ENCODE data around the gene RCAN2. TPM values are rescaled to one million over a fixed set of nuclear protein-coding genes. Genes with fewer than 3 reads are reported as not detected.

RCAN2 gene
- total RNA-seq, 1 experiment from 2014 or later: not detected

GRCh38 chr6:46254946-46255345 is 236.3 kb downstream of the RCAN2 start:
- no peaks in the 10 kb centered on the region for H3K9me3 Mint-ChIP-seq (ENCODE audit: unreplicated experiment)
- ChIA-PET CTCF (no interaction called here), POLR2A (no interaction called here)
- no peaks in the 10 kb centered on the region for H3K4me1 Mint-ChIP-seq (ENCODE audit: low read depth, unreplicated experiment)
- H3K36me3 Mint-ChIP-seq (ENCODE audit: insufficient read depth, unreplicated experiment): no peaks in the 10 kb centered on the region
- no peak for TF ChIP-seq CTCF (IDR thresholded peaks at IDR 0.05; ENCODE audit: insufficient read depth in 1 of 2, low read depth in 1 of 2, low read length in 1 of 2, severe bottlenecking in 1 of 2, unreplicated experiment in 1 of 2)
- no peak overlapping the region for H3K4me3 Mint-ChIP-seq (ENCODE audit: unreplicated experiment)
- intact Hi-C loops (cut with micrococcal nuclease; ENCODE audit: unreplicated experiment): no loop called here
- DNase-seq: no peak
- Histone ChIP-seq H3K4me1 (no peaks in the 10 kb centered on the region), H3K36me3 (ENCODE audit: control insufficient read depth, insufficient read depth, low read length) (no peaks in the 10 kb centered on the region), H3K27me3 (replicated peaks; ENCODE audit: control insufficient read depth, insufficient read depth, low read length) (no peaks in the 10 kb centered on the region), H3K4me3 (ENCODE audit: low read depth, low read length) (no peak overlapping the region), H3K9me3 (no peaks in the 10 kb centered on the region)
- no TSS peak for BruUV-seq (replicated peaks)
- no peaks in the 10 kb centered on the region for H3K27me3 Mint-ChIP-seq (ENCODE audit: insufficient read depth, unreplicated experiment)
- H3K27ac Mint-ChIP-seq (ENCODE audit: unreplicated experiment): no peak overlapping the region

- no peaks in the 10 kb centered on the region for H3K36me3 Mint-ChIP-seq (ENCODE audit: insufficient read depth, unreplicated experiment)
- no peaks in the 10 kb centered on the region for H3K9me3 Mint-ChIP-seq (ENCODE audit: unreplicated experiment)
- H3K4me3 ChIP-seq (ENCODE audit: low read depth, low read length): no peak overlapping the region
- no TSS peak for BruUV-seq (replicated peaks)
- ChIA-PET CTCF (no interaction called here), POLR2A (no interaction called here)
- no peak overlapping the region for H3K27ac Mint-ChIP-seq (ENCODE audit: unreplicated experiment)
- no peak overlapping the region for H3K4me3 Mint-ChIP-seq (ENCODE audit: unreplicated experiment)
- no peak for TF ChIP-seq CTCF (IDR thresholded peaks at IDR 0.05; ENCODE audit: insufficient read depth in 1 of 2, low read depth in 1 of 2, low read length in 1 of 2, severe bottlenecking in 1 of 2, unreplicated experiment in 1 of 2)
- no peak for DNase-seq
- no peaks in the 10 kb centered on the region for H3K4me1 Mint-ChIP-seq (ENCODE audit: low read depth, unreplicated experiment)
- no peaks in the 10 kb centered on the region for H3K27me3 Mint-ChIP-seq (ENCODE audit: insufficient read depth, unreplicated experiment)
- H3K9me3 ChIP-seq: no peaks in the 10 kb centered on the region
- H3K4me1 ChIP-seq: no peaks in the 10 kb centered on the region
- intact Hi-C loops (cut with micrococcal nuclease; ENCODE audit: unreplicated experiment): no loop called here
- H3K36me3 ChIP-seq (ENCODE audit: control insufficient read depth, insufficient read depth, low read length): no peaks in the 10 kb centered on the region
- H3K27me3 ChIP-seq (replicated peaks; ENCODE audit: control insufficient read depth, insufficient read depth, low read length): no peaks in the 10 kb centered on the region
Observed at GRCh38 chr6:46254331-46254730, 236.9 kb downstream of the RCAN2 start.

- ChIA-PET POLR2A (no interaction called here), CTCF (interaction anchor here (0.6 kb wide), 1 partner anchor 14 kb away, joined by 3 read pairs; no protein-coding TSS in a partner anchor)
- no TSS peak for BruUV-seq (replicated peaks)
- H3K4me3 Mint-ChIP-seq (ENCODE audit: unreplicated experiment): no peak overlapping the region
- peaks cover 6% of the 10 kb centered on the region for H3K27me3 Mint-ChIP-seq (ENCODE audit: insufficient read depth, unreplicated experiment)
- no peaks in the 10 kb centered on the region for H3K9me3 Mint-ChIP-seq (ENCODE audit: unreplicated experiment)
- H3K36me3 ChIP-seq (ENCODE audit: control insufficient read depth, insufficient read depth, low read length): no peaks in the 10 kb centered on the region
- H3K27me3 ChIP-seq (replicated peaks; ENCODE audit: control insufficient read depth, insufficient read depth, low read length): no peaks in the 10 kb centered on the region
- no peaks in the 10 kb centered on the region for H3K9me3 ChIP-seq
- H3K27ac Mint-ChIP-seq (ENCODE audit: unreplicated experiment): no peak overlapping the region
- no peak for TF ChIP-seq CTCF (IDR thresholded peaks at IDR 0.05; ENCODE audit: insufficient read depth in 1 of 2, low read depth in 1 of 2, low read length in 1 of 2, severe bottlenecking in 1 of 2, unreplicated experiment in 1 of 2)
- no peaks in the 10 kb centered on the region for H3K4me1 Mint-ChIP-seq (ENCODE audit: low read depth, unreplicated experiment)
- H3K36me3 Mint-ChIP-seq (ENCODE audit: insufficient read depth, unreplicated experiment): no peaks in the 10 kb centered on the region
- H3K4me3 ChIP-seq (ENCODE audit: low read depth, low read length): no peak overlapping the region
- DNase-seq: no peak
- intact Hi-C loops (cut with micrococcal nuclease; ENCODE audit: unreplicated experiment): no loop called here
- H3K4me1 ChIP-seq: no peaks in the 10 kb centered on the region
Observed at GRCh38 chr6:46251583-46252339, 239.5 kb downstream of the RCAN2 start.

Data from Caco-2 (cell line).